HG03457 (cell line): ENCODE data around the gene PRDM1.

Source experiments
- ATAC-seq: cut with Tn5 transposase; IDR thresholded peaks from one replicate; pipeline ENCODE4 v1.9.1; 2021; ENCODE audit warnings: moderate number of reproducible peaks; ENCODE audit not compliant: unreplicated experiment

Gene PRDM1

GRCh38 chr6:106115286-106115685 is 29.1 kb downstream of the PRDM1 start:
- no peak for ATAC-seq

- ATAC-seq: no peak
Observed at GRCh38 chr6:106116125-106116832, 30.1 kb downstream of the PRDM1 start.

- ATAC-seq: peak; percentile 38
Observed at GRCh38 chr6:106117579-106117978, 31.4 kb downstream of the PRDM1 start.

GRCh38 chr6:106118835-106119431 is 32.8 kb downstream of the PRDM1 start:
- ATAC-seq: no peak

- no peak for ATAC-seq
Observed at GRCh38 chr6:106119546-106119945, 33.4 kb downstream of the PRDM1 start.

- ATAC-seq: no peak
Observed at GRCh38 chr6:106120006-106120405, 33.9 kb downstream of the PRDM1 start.

- ATAC-seq: no peak
Observed at GRCh38 chr6:106120406-106120805, 34.3 kb downstream of the PRDM1 start.

GRCh38 chr6:106122306-106122918 is 36.3 kb downstream of the PRDM1 start:
- ATAC-seq: no peak

GRCh38 chr6:106122938-106123656 is 37.0 kb downstream of the PRDM1 start:
- no peak for ATAC-seq

GRCh38 chr6:106124015-106124414 is 37.9 kb downstream of the PRDM1 start:
- ATAC-seq: no peak

GRCh38 chr6:106124437-106125430 is 38.6 kb downstream of the PRDM1 start:
- ATAC-seq: no peak

- ATAC-seq: peak; percentile 60
Observed at GRCh38 chr6:106125925-106126435, 39.8 kb downstream of the PRDM1 start.

GRCh38 chr6:106126482-106126881 is 40.3 kb downstream of the PRDM1 start:
- ATAC-seq: no peak

- no peak for ATAC-seq
Observed at GRCh38 chr6:106128981-106129781, 43.0 kb downstream of the PRDM1 start.

GRCh38 chr6:106132153-106132698 is 46.1 kb downstream of the PRDM1 start:
- ATAC-seq: no peak

- ATAC-seq: no peak
Observed at GRCh38 chr6:106133040-106133439, 46.9 kb downstream of the PRDM1 start.

- ATAC-seq: no peak
Observed at GRCh38 chr6:106134087-106134770, 48.1 kb downstream of the PRDM1 start.

- no peak for ATAC-seq
Observed at GRCh38 chr6:106134906-106135634, 48.9 kb downstream of the PRDM1 start.
